ENCODE data around the gene PKIG. TPM values are rescaled to one million over a fixed set of nuclear protein-coding genes. Genes with fewer than 3 reads are reported as not detected.

PKIG gene
- total and polyA plus RNA-seq, 2 experiments from 2014 or later: 29.7 to 33.2 TPM

GRCh38 chr20:44579313-44580081, 2.9 kb upstream of the PKIG start:
- H3K4me3 Mint-ChIP-seq: no peak overlapping the region
- H3K27ac Mint-ChIP-seq: no peak overlapping the region
- no peaks in the 10 kb centered on the region; the same call in 1 of the 2 replicates for H3K4me1 ChIP-seq (ENCODE audit: insufficient read depth)
- H3K4me2 ChIP-seq: no peak overlapping the region
- no peak overlapping the region for H3K4me3 ChIP-seq
- H3K36me3 ChIP-seq (ENCODE audit: insufficient read depth): no peaks in the 10 kb centered on the region
- no peaks in the 10 kb centered on the region for H3K9me3 Mint-ChIP-seq
- no peaks in the 10 kb centered on the region for H3K36me3 Mint-ChIP-seq (ENCODE audit: low read depth)
- ATAC-seq: no peak
- no peak for TF ChIP-seq STAT1 (IDR thresholded peaks at IDR 0.05; ENCODE audit: unreplicated experiment)
- TF ChIP-seq JUNB (IDR thresholded peaks at IDR 0.05; ENCODE audit: unreplicated experiment): no peak
- TF ChIP-seq EZH2phosphoT487 (IDR thresholded peaks at IDR 0.05; ENCODE audit: unreplicated experiment): no peak
- TF ChIP-seq ZNF114 (CRISPR knock-in tag; IDR thresholded peaks at IDR 0.05): no peak
- TF ChIP-seq ZNF331 (CRISPR knock-in tag; IDR thresholded peaks at IDR 0.05; ENCODE audit: low read depth): no peak
- no peak for TF ChIP-seq ETS1 (IDR thresholded peaks at IDR 0.05)
- no peak for TF ChIP-seq POLR2AphosphoS5 (IDR thresholded peaks at IDR 0.05; ENCODE audit: low read depth)
- no peak for TF ChIP-seq CTCF (conservative IDR thresholded peaks at IDR 0.05; ENCODE audit: low read depth in 2 of 2)
- no peak for TF ChIP-seq NANOG (IDR thresholded peaks at IDR 0.05; ENCODE audit: borderline replicate concordance)
- no peak for TF ChIP-seq REST (IDR thresholded peaks at IDR 0.05; ENCODE audit: unreplicated experiment)
- no peak for TF ChIP-seq CREB1 (CRISPR knock-in tag; IDR thresholded peaks at IDR 0.05; ENCODE audit: low read depth)
- TF ChIP-seq EZH2 (IDR thresholded peaks at IDR 0.05; ENCODE audit: low read depth, unreplicated experiment): no peak
- TF ChIP-seq ZNF462 (CRISPR knock-in tag; IDR thresholded peaks at IDR 0.05): no peak
- H3K79me2 ChIP-seq (replicated peaks; ENCODE audit: insufficient read depth): no peaks in the 10 kb centered on the region
- no peaks in the 10 kb centered on the region for H3F3A ChIP-seq (replicated peaks; ENCODE audit: low read depth)
- DNase-seq (ENCODE audit: low spot score): no peak
- H3K27me3 Mint-ChIP-seq (ENCODE audit: insufficient read depth, low read depth, poor library complexity): peaks cover 1% of the 10 kb centered on the region
- H3K4me1 Mint-ChIP-seq: peaks cover 17% of the 10 kb centered on the region
- H3K9me2 ChIP-seq (ENCODE audit: insufficient read depth): no peaks in the 10 kb centered on the region
- H2AFZ ChIP-seq: no peak overlapping the region
- H4K20me1 ChIP-seq (replicated peaks; ENCODE audit: insufficient read depth): no peaks in the 10 kb centered on the region; the same call in 1 of the 2 replicates
- no peaks in the 10 kb centered on the region for H3K27me3 ChIP-seq (ENCODE audit: insufficient read depth)
- H3K27ac ChIP-seq (ENCODE audit: low read depth): no peak overlapping the region

All from GM23338 (cell line).